ENCODE measurements around the gene SPNS1. TPM values are rescaled to one million over a fixed set of nuclear protein-coding genes. Genes with fewer than 3 reads are reported as not detected.

Gene SPNS1
- total RNA-seq, 1 donor from 2014 or later: 29.2 TPM

- Mint-ChIP-seq H3K4me1 (peaks cover 25% of the 10 kb centered on the region), H3K9me3 (no peaks in the 10 kb centered on the region), H3K27me3 (no peaks in the 10 kb centered on the region), H3K36me3 (ENCODE audit: low read depth) (peaks cover 29% of the 10 kb centered on the region), H3K4me3 (peak within 1 kb of the TSS; percentile 91), H3K27ac (peak within 1 kb of the TSS; percentile 81)
- DNase-seq (peak; percentile 98), ATAC-seq (ENCODE audit: low read depth) (peak; percentile 95)
- no peak for TF ChIP-seq CTCF (IDR thresholded peaks at IDR 0.05)
- POLR2A ChIA-PET: interaction anchor here (0.6 to 2.4 kb wide), 10 partner anchors 10 to 129 kb away, joined by 4 to 22 read pairs (median 7); partner anchors contain the start of genes ATXN2L, CD19, RABEP2 and SH2B1
- intact Hi-C loops (cut with micrococcal nuclease): loop anchor here (1.0 kb wide), 5 partner anchors 23 to 127 kb away; partner anchors contain the start of genes SH2B1, SPNS1 and TUFM
- CTCF ChIA-PET: interaction anchor here (1.1 to 1.3 kb wide), 3 partner anchors 18 to 77 kb away, joined by 3 to 4 read pairs (median 3); partner anchors contain the start of gene CD19
Observed at GRCh38 chr16:28950648-28951409, 23.7 kb upstream of the SPNS1 start, which contains the start of gene NFATC2IP. NFATC2IP (plus strand) TSS chr16:28950937; CDS start chr16:28951012, 75 bp downstream.

GRCh38 chr16:28951410-28951943 lies 23.1 kb upstream of the SPNS1 start:
- no peaks in the 10 kb centered on the region for H3K9me3 Mint-ChIP-seq
- peaks cover 24% of the 10 kb centered on the region for H3K4me1 Mint-ChIP-seq
- POLR2A ChIA-PET: interaction anchor here (0.6 to 2.2 kb wide), 4 partner anchors 15 to 452 kb away, joined by 3 to 20 read pairs (median 3); partner anchors contain the start of genes CD19 and TUFM
- H3K36me3 Mint-ChIP-seq (ENCODE audit: low read depth): peaks cover 34% of the 10 kb centered on the region
- no peak for ATAC-seq (ENCODE audit: low read depth)
- peak overlapping the region; percentile 91 for H3K4me3 Mint-ChIP-seq
- no peak for TF ChIP-seq CTCF (IDR thresholded peaks at IDR 0.05)
- DNase-seq: no peak
- no peaks in the 10 kb centered on the region for H3K27me3 Mint-ChIP-seq
- peak overlapping the region; percentile 72 for H3K27ac Mint-ChIP-seq
- CTCF ChIA-PET: no interaction called here
- intact Hi-C loops (cut with micrococcal nuclease): no loop called here

- TF ChIP-seq CTCF (IDR thresholded peaks at IDR 0.05): no peak
- H3K36me3 Mint-ChIP-seq (ENCODE audit: low read depth): peaks cover 69% of the 10 kb centered on the region
- DNase-seq (no peak), ATAC-seq (ENCODE audit: low read depth) (no peak)
- no peaks in the 10 kb centered on the region for H3K9me3 Mint-ChIP-seq
- intact Hi-C loops (cut with micrococcal nuclease): no loop called here
- peaks cover 2% of the 10 kb centered on the region for H3K4me1 Mint-ChIP-seq
- no peak overlapping the region for H3K27ac Mint-ChIP-seq
- H3K27me3 Mint-ChIP-seq: no peaks in the 10 kb centered on the region
- CTCF ChIA-PET: no interaction called here
- H3K4me3 Mint-ChIP-seq: no peak overlapping the region
- POLR2A ChIA-PET: no interaction called here
Observed at GRCh38 chr16:28958216-28958615, 16.4 kb upstream of the SPNS1 start.

- TF ChIP-seq CTCF (IDR thresholded peaks at IDR 0.05): no peak
- intact Hi-C loops (cut with micrococcal nuclease): no loop called here
- no peaks in the 10 kb centered on the region for H3K9me3 Mint-ChIP-seq
- ChIA-PET CTCF (no interaction called here), POLR2A (no interaction called here)
- DNase-seq: no peak
- no peaks in the 10 kb centered on the region for H3K27me3 Mint-ChIP-seq
- peaks cover 2% of the 10 kb centered on the region for H3K4me1 Mint-ChIP-seq
- H3K27ac Mint-ChIP-seq: no peak overlapping the region
- no peak for ATAC-seq (ENCODE audit: low read depth)
- H3K36me3 Mint-ChIP-seq (ENCODE audit: low read depth): peaks cover 71% of the 10 kb centered on the region
- no peak overlapping the region for H3K4me3 Mint-ChIP-seq
Observed at GRCh38 chr16:28958836-28959235, 15.7 kb upstream of the SPNS1 start.

GRCh38 chr16:28964072-28964471 lies 10.5 kb upstream of the SPNS1 start:
- intact Hi-C loops (cut with micrococcal nuclease): no loop called here
- TF ChIP-seq CTCF (IDR thresholded peaks at IDR 0.05): no peak
- ChIA-PET POLR2A (no interaction called here), CTCF (no interaction called here)
- ATAC-seq (ENCODE audit: low read depth) (no peak), DNase-seq (no peak)
- Mint-ChIP-seq H3K27me3 (no peaks in the 10 kb centered on the region), H3K4me3 (no peak overlapping the region), H3K36me3 (ENCODE audit: low read depth) (peaks cover 62% of the 10 kb centered on the region), H3K4me1 (no peaks in the 10 kb centered on the region), H3K27ac (no peak overlapping the region), H3K9me3 (no peaks in the 10 kb centered on the region)
